Thyroid gland (tissue), 4 donors: ENCODE measurements around the gene KRT31. TPM values are rescaled to one million over a fixed set of nuclear protein-coding genes. Genes with fewer than 3 reads are reported as not detected.
"Not testable (repeated sequence)": the region's sequence is repeated elsewhere in the genome, so short reads cannot be mapped to it uniquely, and the experiment has no call there.

Experiments
- DNase-seq, 2 donors: peaks; one replicate each; pipeline ENCODE4 v3.0.0-alpha.2; 2019
- H3K27ac ChIP-seq, 3 donors: fragments of 200-600 bp; sonication (generic); 1 replicate in 2 of 3; 2 replicates in 1 of 3; pipeline ENCODE4 v1.5.1; 2016 to 2019; ENCODE audit warnings: mild to moderate bottlenecking in 1 of 3, moderate library complexity in 1 of 3
- H3K27me3 ChIP-seq: fragments of 200-600 bp; sonication (generic); one replicate; pipeline ENCODE4 v1.5.1; 2019
- H3K36me3 ChIP-seq, 2 donors: fragments of 200-600 bp; sonication (generic); one replicate each; pipeline ENCODE4 v1.5.1; 2016 to 2019
- H3K4me1 ChIP-seq, 2 donors: fragments of 200-600 bp; sonication (generic); one replicate each; pipeline ENCODE4 v1.5.1; 2017 to 2019
- H3K4me3 ChIP-seq, 3 donors: fragments of 200-600 bp; sonication (generic); replicated peaks in 1 of 3; 1 replicate in 2 of 3; 2 replicates in 1 of 3; pipeline ENCODE4 v1.5.1; 2016; ENCODE audit warnings: mild to moderate bottlenecking in 1 of 3
- H3K9me3 ChIP-seq: fragments of 200-600 bp; sonication (generic); one replicate; pipeline ENCODE4 v1.5.1; 2017
- CTCF ChIP-seq, 6 experiments: fragments of 200-600 bp in 3 of 6; fragments of 450-650 bp in 3 of 6; sonication (generic) in 3 of 6; IDR thresholded peaks; one replicate each; pipeline ENCODE4 v1.5.1; 2016 to 2019; ENCODE audit warnings: antibody characterized with exemption in 6 of 6, mild to moderate bottlenecking in 2 of 6, inconsistent platforms in 1 of 6, moderate library complexity in 1 of 6
- POLR2A ChIP-seq, 2 donors: fragments of 450-650 bp; IDR thresholded peaks; one replicate each; pipeline ENCODE4 v1.6.1; 2017; ENCODE audit warnings: antibody characterized with exemption in 2 of 2, mild to moderate bottlenecking in 2 of 2, moderate library complexity in 1 of 2
- WGBS, 2 donors: methylation state at CpG; one replicate each; pipeline ENCODE4 v1.1.5; 2017; 5-methylcytosine and 5-hydroxymethylcytosine counted together
- intact Hi-C: fragments of 100-400 bp; cut with DNase I; formaldehyde crosslinking; loops from one replicate; pipeline ENCODE4 v1.15.1; 2023
- total RNA-seq, 4 donors: library from RNA; depleted of rRNA; stranded (reverse); fragments of >200 nt; gene quantifications; one replicate each; pipeline ENCODE4 v1.2.3, GENCODE V29; 2016

The KRT31 gene
- total RNA-seq, 4 donors from 2014 or later: not detected

- intact Hi-C loops: no loop called here
- Histone ChIP-seq H3K36me3 (no peaks in the 10 kb centered on the region), H3K4me3 (no peak overlapping the region), H3K27ac (no peak overlapping the region), H3K4me1 (peaks cover 3 to 10% of the 10 kb centered on the region in 2 donors), H3K9me3 (no peaks in the 10 kb centered on the region), H3K27me3 (no peaks in the 10 kb centered on the region)
- TF ChIP-seq POLR2A (IDR thresholded peaks at IDR 0.05) (no peak), CTCF (IDR thresholded peaks at IDR 0.05) (no peak)
- peak; percentile 22 to 75 for DNase-seq
- 40 to 41% methylated on average over 7 of the region's 7 CpGs for WGBS, 2 donors
These were observed 6.7 kb upstream of the KRT31 start for GRCh38 chr17:41404024-41404671.

GRCh38 chr17:41403404-41404023, 6.1 kb upstream of the KRT31 start:
- TF ChIP-seq POLR2A (IDR thresholded peaks at IDR 0.05) (no peak), CTCF (IDR thresholded peaks at IDR 0.05) (no peak)
- no peaks in the 10 kb centered on the region for H3K36me3 ChIP-seq
- intact Hi-C loops: no loop called here
- no peak overlapping the region for H3K4me3 ChIP-seq
- no peak for DNase-seq
- H3K27me3 ChIP-seq: no peaks in the 10 kb centered on the region
- WGBS, 2 donors: 72 to 77% methylated on average over 4 of the region's 4 CpGs
- H3K4me1 ChIP-seq: peaks cover 3 to 10% of the 10 kb centered on the region in 2 donors
- no peaks in the 10 kb centered on the region for H3K9me3 ChIP-seq
- H3K27ac ChIP-seq: no peak overlapping the region

GRCh38 chr17:41402161-41402560, 4.8 kb upstream of the KRT31 start:
- WGBS, 2 donors: 94% methylated on average over 5 of the region's 5 CpGs
- Histone ChIP-seq H3K36me3 (no peaks in the 10 kb centered on the region), H3K9me3 (no peaks in the 10 kb centered on the region), H3K27ac (no peak overlapping the region), H3K27me3 (no peaks in the 10 kb centered on the region), H3K4me1 (peaks cover 3 to 10% of the 10 kb centered on the region in 2 donors), H3K4me3 (no peak overlapping the region)
- no peak for DNase-seq
- intact Hi-C loops: no loop called here
- TF ChIP-seq POLR2A (IDR thresholded peaks at IDR 0.05): no peak
- TF ChIP-seq CTCF (IDR thresholded peaks at IDR 0.05): no peak

GRCh38 chr17:41396340-41396739, 1.1 kb downstream of the KRT31 start:
- H3K27ac ChIP-seq: no peak overlapping the region
- H3K27me3 ChIP-seq: no peaks in the 10 kb centered on the region
- 95% methylated on average over 7 of the region's 7 CpGs; no CpG with 5 or more reads in 1 of the 2 donors for whole genome bisulfite sequencing, 2 donors
- H3K36me3 ChIP-seq: no peaks in the 10 kb centered on the region
- no peak overlapping the region for H3K4me3 ChIP-seq
- intact Hi-C loops: no loop called here
- no peaks in the 10 kb centered on the region for H3K4me1 ChIP-seq
- TF ChIP-seq CTCF (IDR thresholded peaks at IDR 0.05) (no peak), POLR2A (IDR thresholded peaks at IDR 0.05) (no peak)
- no peaks in the 10 kb centered on the region for H3K9me3 ChIP-seq
- no peak for DNase-seq

- WGBS, 2 donors: 88 to 100% methylated on average over 1 of the region's 1 CpG
- no peak overlapping the region for H3K27ac ChIP-seq
- H3K4me1 ChIP-seq: no peaks in the 10 kb centered on the region
- H3K36me3 ChIP-seq: no peaks in the 10 kb centered on the region
- intact Hi-C loops: no loop called here
- TF ChIP-seq POLR2A (IDR thresholded peaks at IDR 0.05) (no peak), CTCF (IDR thresholded peaks at IDR 0.05) (no peak)
- DNase-seq: no peak
- no peaks in the 10 kb centered on the region for H3K9me3 ChIP-seq
- H3K27me3 ChIP-seq: no peaks in the 10 kb centered on the region
- H3K4me3 ChIP-seq: no peak overlapping the region
These were observed 1.8 kb downstream of the KRT31 start for GRCh38 chr17:41395611-41396010.

GRCh38 chr17:41395044-41395443, 2.4 kb downstream of the KRT31 start:
- H3K27me3 ChIP-seq, H3K4me1 ChIP-seq, intact Hi-C loops, H3K9me3 ChIP-seq, H3K36me3 ChIP-seq, H3K4me3 ChIP-seq, DNase-seq, H3K27ac ChIP-seq: not testable (repeated sequence)
- WGBS, 2 donors: 90 to 92% methylated on average over 7 to 9 of the region's 12 CpGs
